ENCODE measurements around the gene CNTF.

CNTF gene

GRCh38 chr11:58647866-58648265 lies 25.4 kb downstream of the CNTF start:
- DNase-seq, result no peak

- DNase-seq, result no peak
Measured at GRCh38 chr11:58649623-58650022, 27.2 kb downstream of the CNTF start.

- no peak for DNase-seq
Measured at GRCh38 chr11:58650496-58650895, 28.0 kb downstream of the CNTF start.

- DNase-seq, result no peak
Measured at GRCh38 chr11:58652726-58653280, 30.3 kb downstream of the CNTF start.

GRCh38 chr11:58654079-58654907 lies 31.8 kb downstream of the CNTF start:
- DNase-seq, result peak; percentile 71 to 75

- no peak for DNase-seq
Measured at GRCh38 chr11:58654908-58655296, 32.4 kb downstream of the CNTF start.

GRCh38 chr11:58656348-58656747 lies 33.9 kb downstream of the CNTF start:
- DNase-seq, result no peak

GRCh38 chr11:58658623-58659022 lies 36.2 kb downstream of the CNTF start:
- DNase-seq, result no peak

- no peak for DNase-seq
Measured at GRCh38 chr11:58659404-58659803, 36.9 kb downstream of the CNTF start.

GRCh38 chr11:58659910-58660570 lies 37.6 kb downstream of the CNTF start:
- no peak for DNase-seq

GRCh38 chr11:58671983-58672633 lies 49.6 kb downstream of the CNTF start:
- no peak for DNase-seq

- no peak for DNase-seq
Measured at GRCh38 chr11:58674609-58675008, 52.1 kb downstream of the CNTF start.

Data from activated CD4-positive, alpha-beta T cell treated with anti-CD3 and anti-CD28 coated beads, Interleukin-2, amount 50 U/mL, for 4 hours (primary cell).